Sigmoid colon (tissue), 4 donors: ENCODE data around the gene TNFRSF18.

Experiments used
- CTCF ChIP-seq, 4 experiments: fragments of 450-650 bp in 3 of 4; fragments of 200-600 bp in 1 of 4; IDR thresholded peaks; one replicate each; pipeline ENCODE4 v1.5.1; 2016 to 2019; ENCODE audit warnings: antibody characterized with exemption in 4 of 4, mild to moderate bottlenecking in 3 of 4, moderate library complexity in 2 of 4
- POLR2A ChIP-seq, 2 donors: fragments of 450-650 bp; IDR thresholded peaks; one replicate each; pipeline ENCODE4 v1.6.1; 2016; ENCODE audit warnings: antibody characterized with exemption in 2 of 2, mild to moderate bottlenecking in 2 of 2, moderate library complexity in 2 of 2
- POLR2AphosphoS5 ChIP-seq, 4 donors: sonication (generic); formaldehyde crosslinking; IDR thresholded peaks; one replicate each; pipeline ENCODE4 v1.6.1; 2017; ENCODE audit warnings: antibody characterized with exemption in 4 of 4

GRCh38 chr1:1179346-1179982, 26.9 kb downstream of the TNFRSF18 start:
- TF ChIP-seq POLR2AphosphoS5 (IDR thresholded peaks at IDR 0.05) (no peak), CTCF (IDR thresholded peaks at IDR 0.05) (no peak), POLR2A (IDR thresholded peaks at IDR 0.05) (no peak)
